Measurements from ENCODE around the gene PDE6B. TPM values are rescaled to one million over a fixed set of nuclear protein-coding genes. Genes with fewer than 3 reads are reported as not detected.

The PDE6B gene
- total and polyA plus RNA-seq, 2 experiments from 2014 or later, result 3.4 to 5.0 TPM

DNA sequence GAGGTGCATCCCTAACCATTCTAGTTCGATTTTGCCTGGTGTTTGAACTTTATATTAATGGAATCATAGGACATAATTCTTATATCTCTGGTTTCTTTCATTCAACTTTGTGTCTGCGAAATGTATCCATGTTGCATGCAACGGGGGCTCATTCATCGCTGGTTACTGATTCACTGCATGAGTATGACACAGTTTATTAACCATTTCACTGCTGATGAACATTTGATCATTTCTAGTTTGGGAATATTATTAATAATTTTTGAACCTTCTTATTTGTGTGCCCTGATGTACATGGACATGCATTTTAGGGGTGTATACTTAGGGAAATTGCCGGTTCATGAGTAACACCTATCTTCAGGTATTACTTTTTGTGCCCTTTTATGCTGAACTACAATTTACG lies 44.2 kb upstream of the PDE6B start:
- Histone ChIP-seq H3K27me3 (ENCODE audit: insufficient read depth) (peaks cover 61% of the 10 kb centered on the region), H3K79me2 (replicated peaks; ENCODE audit: insufficient read depth) (no peaks in the 10 kb centered on the region)
- no peak for DNase-seq (ENCODE audit: low spot score)

More for the DNA sequence above, 44.2 kb upstream of the PDE6B start:
- Histone ChIP-seq H3K4me1 (ENCODE audit: insufficient read depth) (peaks cover 24% of the 10 kb centered on the region), H2AFZ (no peak overlapping the region), H4K20me1 (replicated peaks; ENCODE audit: insufficient read depth) (no peaks in the 10 kb centered on the region), H3K4me3 (no peak overlapping the region), H3F3A (replicated peaks; ENCODE audit: low read depth) (peaks cover 6% of the 10 kb centered on the region; the same call in 1 of the 2 replicates), H3K27ac (ENCODE audit: low read depth) (no peak overlapping the region), H3K36me3 (ENCODE audit: insufficient read depth) (no peaks in the 10 kb centered on the region), H3K9me2 (ENCODE audit: insufficient read depth) (no peaks in the 10 kb centered on the region), H3K4me2 (no peak overlapping the region)
- Mint-ChIP-seq H3K36me3 (ENCODE audit: low read depth) (peaks cover 5% of the 10 kb centered on the region; the same call in 1 of the 3 replicates), H3K4me3 (no peak overlapping the region), H3K9me3 (peaks cover 16% of the 10 kb centered on the region), H3K27ac (no peak overlapping the region), H3K4me1 (peaks cover 22% of the 10 kb centered on the region), H3K27me3 (ENCODE audit: insufficient read depth, low read depth, poor library complexity) (peaks cover 52% of the 10 kb centered on the region)
- TF ChIP-seq ZNF114 (CRISPR knock-in tag; IDR thresholded peaks at IDR 0.05) (no peak), EZH2phosphoT487 (IDR thresholded peaks at IDR 0.05; ENCODE audit: unreplicated experiment) (no peak), JUNB (IDR thresholded peaks at IDR 0.05; ENCODE audit: unreplicated experiment) (no peak), EZH2 (IDR thresholded peaks at IDR 0.05; ENCODE audit: low read depth, unreplicated experiment) (no peak), POLR2AphosphoS5 (IDR thresholded peaks at IDR 0.05; ENCODE audit: low read depth) (no peak), NANOG (IDR thresholded peaks at IDR 0.05; ENCODE audit: borderline replicate concordance) (no peak), ZNF331 (CRISPR knock-in tag; IDR thresholded peaks at IDR 0.05; ENCODE audit: low read depth) (no peak), STAT1 (IDR thresholded peaks at IDR 0.05; ENCODE audit: unreplicated experiment) (no peak), CREB1 (CRISPR knock-in tag; IDR thresholded peaks at IDR 0.05; ENCODE audit: low read depth) (no peak)
- TF ChIP-seq, protein P1, sequence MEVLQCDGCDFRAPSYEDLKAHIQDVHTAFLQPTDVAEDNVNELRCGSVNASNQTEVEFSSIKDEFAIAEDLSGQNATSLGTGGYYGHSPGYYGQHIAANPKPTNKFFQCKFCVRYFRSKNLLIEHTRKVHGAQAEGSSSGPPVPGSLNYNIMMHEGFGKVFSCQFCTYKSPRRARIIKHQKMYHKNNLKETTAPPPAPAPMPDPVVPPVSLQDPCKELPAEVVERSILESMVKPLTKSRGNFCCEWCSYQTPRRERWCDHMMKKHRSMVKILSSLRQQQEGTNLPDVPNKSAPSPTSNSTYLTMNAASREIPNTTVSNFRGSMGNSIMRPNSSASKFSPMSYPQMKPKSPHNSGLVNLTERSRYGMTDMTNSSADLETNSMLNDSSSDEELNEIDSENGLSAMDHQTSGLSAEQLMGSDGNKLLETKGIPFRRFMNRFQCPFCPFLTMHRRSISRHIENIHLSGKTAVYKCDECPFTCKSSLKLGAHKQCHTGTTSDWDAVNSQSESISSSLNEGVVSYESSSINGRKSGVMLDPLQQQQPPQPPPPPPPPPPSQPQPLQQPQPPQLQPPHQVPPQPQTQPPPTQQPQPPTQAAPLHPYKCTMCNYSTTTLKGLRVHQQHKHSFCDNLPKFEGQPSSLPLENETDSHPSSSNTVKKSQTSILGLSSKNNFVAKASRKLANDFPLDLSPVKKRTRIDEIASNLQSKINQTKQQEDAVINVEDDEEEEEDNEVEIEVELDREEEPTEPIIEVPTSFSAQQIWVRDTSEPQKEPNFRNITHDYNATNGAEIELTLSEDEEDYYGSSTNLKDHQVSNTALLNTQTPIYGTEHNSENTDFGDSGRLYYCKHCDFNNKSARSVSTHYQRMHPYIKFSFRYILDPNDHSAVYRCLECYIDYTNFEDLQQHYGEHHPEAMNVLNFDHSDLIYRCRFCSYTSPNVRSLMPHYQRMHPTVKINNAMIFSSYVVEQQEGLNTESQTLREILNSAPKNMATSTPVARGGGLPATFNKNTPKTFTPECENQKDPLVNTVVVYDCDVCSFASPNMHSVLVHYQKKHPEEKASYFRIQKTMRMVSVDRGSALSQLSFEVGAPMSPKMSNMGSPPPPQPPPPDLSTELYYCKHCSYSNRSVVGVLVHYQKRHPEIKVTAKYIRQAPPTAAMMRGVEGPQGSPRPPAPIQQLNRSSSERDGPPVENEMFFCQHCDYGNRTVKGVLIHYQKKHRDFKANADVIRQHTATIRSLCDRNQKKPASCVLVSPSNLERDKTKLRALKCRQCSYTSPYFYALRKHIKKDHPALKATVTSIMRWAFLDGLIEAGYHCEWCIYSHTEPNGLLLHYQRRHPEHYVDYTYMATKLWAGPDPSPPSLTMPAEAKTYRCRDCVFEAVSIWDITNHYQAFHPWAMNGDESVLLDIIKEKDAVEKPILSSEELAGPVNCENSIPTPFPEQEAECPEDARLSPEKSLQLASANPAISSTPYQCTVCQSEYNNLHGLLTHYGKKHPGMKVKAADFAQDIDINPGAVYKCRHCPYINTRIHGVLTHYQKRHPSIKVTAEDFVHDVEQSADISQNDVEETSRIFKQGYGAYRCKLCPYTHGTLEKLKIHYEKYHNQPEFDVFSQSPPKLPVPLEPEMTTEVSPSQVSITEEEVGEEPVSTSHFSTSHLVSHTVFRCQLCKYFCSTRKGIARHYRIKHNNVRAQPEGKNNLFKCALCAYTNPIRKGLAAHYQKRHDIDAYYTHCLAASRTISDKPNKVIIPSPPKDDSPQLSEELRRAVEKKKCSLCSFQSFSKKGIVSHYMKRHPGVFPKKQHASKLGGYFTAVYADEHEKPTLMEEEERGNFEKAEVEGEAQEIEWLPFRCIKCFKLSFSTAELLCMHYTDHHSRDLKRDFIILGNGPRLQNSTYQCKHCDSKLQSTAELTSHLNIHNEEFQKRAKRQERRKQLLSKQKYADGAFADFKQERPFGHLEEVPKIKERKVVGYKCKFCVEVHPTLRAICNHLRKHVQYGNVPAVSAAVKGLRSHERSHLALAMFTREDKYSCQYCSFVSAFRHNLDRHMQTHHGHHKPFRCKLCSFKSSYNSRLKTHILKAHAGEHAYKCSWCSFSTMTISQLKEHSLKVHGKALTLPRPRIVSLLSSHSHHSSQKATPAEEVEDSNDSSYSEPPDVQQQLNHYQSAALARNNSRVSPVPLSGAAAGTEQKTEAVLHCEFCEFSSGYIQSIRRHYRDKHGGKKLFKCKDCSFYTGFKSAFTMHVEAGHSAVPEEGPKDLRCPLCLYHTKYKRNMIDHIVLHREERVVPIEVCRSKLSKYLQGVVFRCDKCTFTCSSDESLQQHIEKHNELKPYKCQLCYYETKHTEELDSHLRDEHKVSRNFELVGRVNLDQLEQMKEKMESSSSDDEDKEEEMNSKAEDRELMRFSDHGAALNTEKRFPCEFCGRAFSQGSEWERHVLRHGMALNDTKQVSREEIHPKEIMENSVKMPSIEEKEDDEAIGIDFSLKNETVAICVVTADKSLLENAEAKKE (CRISPR knock-in tag; IDR thresholded peaks at IDR 0.05), result no peak
- TF ChIP-seq, protein P2, sequence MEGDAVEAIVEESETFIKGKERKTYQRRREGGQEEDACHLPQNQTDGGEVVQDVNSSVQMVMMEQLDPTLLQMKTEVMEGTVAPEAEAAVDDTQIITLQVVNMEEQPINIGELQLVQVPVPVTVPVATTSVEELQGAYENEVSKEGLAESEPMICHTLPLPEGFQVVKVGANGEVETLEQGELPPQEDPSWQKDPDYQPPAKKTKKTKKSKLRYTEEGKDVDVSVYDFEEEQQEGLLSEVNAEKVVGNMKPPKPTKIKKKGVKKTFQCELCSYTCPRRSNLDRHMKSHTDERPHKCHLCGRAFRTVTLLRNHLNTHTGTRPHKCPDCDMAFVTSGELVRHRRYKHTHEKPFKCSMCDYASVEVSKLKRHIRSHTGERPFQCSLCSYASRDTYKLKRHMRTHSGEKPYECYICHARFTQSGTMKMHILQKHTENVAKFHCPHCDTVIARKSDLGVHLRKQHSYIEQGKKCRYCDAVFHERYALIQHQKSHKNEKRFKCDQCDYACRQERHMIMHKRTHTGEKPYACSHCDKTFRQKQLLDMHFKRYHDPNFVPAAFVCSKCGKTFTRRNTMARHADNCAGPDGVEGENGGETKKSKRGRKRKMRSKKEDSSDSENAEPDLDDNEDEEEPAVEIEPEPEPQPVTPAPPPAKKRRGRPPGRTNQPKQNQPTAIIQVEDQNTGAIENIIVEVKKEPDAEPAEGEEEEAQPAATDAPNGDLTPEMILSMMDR (conservative IDR thresholded peaks at IDR 0.05; ENCODE audit: low read depth in 2 of 2), result no peak
- TF ChIP-seq, protein P3, sequence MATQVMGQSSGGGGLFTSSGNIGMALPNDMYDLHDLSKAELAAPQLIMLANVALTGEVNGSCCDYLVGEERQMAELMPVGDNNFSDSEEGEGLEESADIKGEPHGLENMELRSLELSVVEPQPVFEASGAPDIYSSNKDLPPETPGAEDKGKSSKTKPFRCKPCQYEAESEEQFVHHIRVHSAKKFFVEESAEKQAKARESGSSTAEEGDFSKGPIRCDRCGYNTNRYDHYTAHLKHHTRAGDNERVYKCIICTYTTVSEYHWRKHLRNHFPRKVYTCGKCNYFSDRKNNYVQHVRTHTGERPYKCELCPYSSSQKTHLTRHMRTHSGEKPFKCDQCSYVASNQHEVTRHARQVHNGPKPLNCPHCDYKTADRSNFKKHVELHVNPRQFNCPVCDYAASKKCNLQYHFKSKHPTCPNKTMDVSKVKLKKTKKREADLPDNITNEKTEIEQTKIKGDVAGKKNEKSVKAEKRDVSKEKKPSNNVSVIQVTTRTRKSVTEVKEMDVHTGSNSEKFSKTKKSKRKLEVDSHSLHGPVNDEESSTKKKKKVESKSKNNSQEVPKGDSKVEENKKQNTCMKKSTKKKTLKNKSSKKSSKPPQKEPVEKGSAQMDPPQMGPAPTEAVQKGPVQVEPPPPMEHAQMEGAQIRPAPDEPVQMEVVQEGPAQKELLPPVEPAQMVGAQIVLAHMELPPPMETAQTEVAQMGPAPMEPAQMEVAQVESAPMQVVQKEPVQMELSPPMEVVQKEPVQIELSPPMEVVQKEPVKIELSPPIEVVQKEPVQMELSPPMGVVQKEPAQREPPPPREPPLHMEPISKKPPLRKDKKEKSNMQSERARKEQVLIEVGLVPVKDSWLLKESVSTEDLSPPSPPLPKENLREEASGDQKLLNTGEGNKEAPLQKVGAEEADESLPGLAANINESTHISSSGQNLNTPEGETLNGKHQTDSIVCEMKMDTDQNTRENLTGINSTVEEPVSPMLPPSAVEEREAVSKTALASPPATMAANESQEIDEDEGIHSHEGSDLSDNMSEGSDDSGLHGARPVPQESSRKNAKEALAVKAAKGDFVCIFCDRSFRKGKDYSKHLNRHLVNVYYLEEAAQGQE (IDR thresholded peaks at IDR 0.05; ENCODE audit: unreplicated experiment), result no peak
- TF ChIP-seq, protein P4, sequence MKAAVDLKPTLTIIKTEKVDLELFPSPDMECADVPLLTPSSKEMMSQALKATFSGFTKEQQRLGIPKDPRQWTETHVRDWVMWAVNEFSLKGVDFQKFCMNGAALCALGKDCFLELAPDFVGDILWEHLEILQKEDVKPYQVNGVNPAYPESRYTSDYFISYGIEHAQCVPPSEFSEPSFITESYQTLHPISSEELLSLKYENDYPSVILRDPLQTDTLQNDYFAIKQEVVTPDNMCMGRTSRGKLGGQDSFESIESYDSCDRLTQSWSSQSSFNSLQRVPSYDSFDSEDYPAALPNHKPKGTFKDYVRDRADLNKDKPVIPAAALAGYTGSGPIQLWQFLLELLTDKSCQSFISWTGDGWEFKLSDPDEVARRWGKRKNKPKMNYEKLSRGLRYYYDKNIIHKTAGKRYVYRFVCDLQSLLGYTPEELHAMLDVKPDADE (IDR thresholded peaks at IDR 0.05), result no peak
- ATAC-seq, result no peak

All from GM23338 (cell line).